ENCODE results near the gene DCAF8.

Gene DCAF8

GRCh38 chr1:160222546-160222945 is 39.8 kb downstream of the DCAF8 start:
- no peak for DNase-seq

GRCh38 chr1:160221089-160221488 is 41.3 kb downstream of the DCAF8 start:
- DNase-seq, result no peak

- no peak for DNase-seq
Observed at GRCh38 chr1:160220301-160220700, 42.0 kb downstream of the DCAF8 start.

GRCh38 chr1:160219062-160219929 is 43.1 kb downstream of the DCAF8 start:
- no peak for DNase-seq

GRCh38 chr1:160217481-160218051 is 44.8 kb downstream of the DCAF8 start:
- DNase-seq, result no peak

GRCh38 chr1:160216301-160216700 is 46.0 kb downstream of the DCAF8 start:
- no peak for DNase-seq

GRCh38 chr1:160214481-160215140 is 47.7 kb downstream of the DCAF8 start:
- no peak for DNase-seq

GRCh38 chr1:160211046-160211790 is 51.1 kb downstream of the DCAF8 start:
- no peak for DNase-seq

GRCh38 chr1:160210561-160210960 is 51.8 kb downstream of the DCAF8 start:
- DNase-seq, result no peak

- no peak for DNase-seq
Observed at GRCh38 chr1:160209321-160210046, 52.9 kb downstream of the DCAF8 start.

- DNase-seq, result no peak
Observed at GRCh38 chr1:160208557-160209320, 53.6 kb downstream of the DCAF8 start.

- no peak for DNase-seq
Observed at GRCh38 chr1:160207771-160208556, 54.4 kb downstream of the DCAF8 start.

- DNase-seq, result no peak
Observed at GRCh38 chr1:160207118-160207650, 55.2 kb downstream of the DCAF8 start.

- no peak for DNase-seq
Observed at GRCh38 chr1:160206421-160207117, 55.8 kb downstream of the DCAF8 start.

- DNase-seq, result peak; percentile 50
Observed at GRCh38 chr1:160206036-160206389, 56.3 kb downstream of the DCAF8 start.

- peak; percentile 63 for DNase-seq
Observed at GRCh38 chr1:160205242-160206035, 56.9 kb downstream of the DCAF8 start, which contains the start of gene PEA15. PEA15 (plus strand) TSS chr1:160205384; CDS start chr1:160211545, 6,161 bp downstream.

- no peak for DNase-seq
Observed at GRCh38 chr1:160204526-160205241, 57.7 kb downstream of the DCAF8 start.

GRCh38 chr1:160200786-160201185 is 61.6 kb downstream of the DCAF8 start:
- DNase-seq, result no peak
